Stimulated activated CD4-positive, alpha-beta T cell treated with anti-CD3 and anti-CD28 coated beads, TNF-alpha, amount 100 ng/mL, for 48 hours (primary cell): Measurements from ENCODE around the gene CT45A7.
"Not testable (repeated sequence)": the region's sequence is repeated elsewhere in the genome, so short reads cannot be mapped to it uniquely, and the experiment has no call there.

Experiments
- DNase-seq, 3 donors: peaks; one replicate each; pipeline ENCODE4 v3.0.0-alpha.2; 2020; ENCODE audit warnings: low read depth in 3 of 3

CT45A7 gene

GRCh38 chrX:135837180-135837579, at the start of gene CT45A7:
Gene CT45A7 (minus strand): TSS chrX:135837280. CDS start chrX:135833533, 3,747 bp downstream.
- not testable (repeated sequence) for DNase-seq

GRCh38 chrX:135882741-135883140, 45.7 kb upstream of the CT45A7 start:
- DNase-seq, result not testable (repeated sequence)

GRCh38 chrX:135871712-135872111, 34.6 kb upstream of the CT45A7 start, which contains the start of gene CT45A9:
Gene CT45A9 (minus strand): TSS chrX:135871812. CDS start chrX:135868061, 3,751 bp downstream.
- not testable (repeated sequence) for DNase-seq

- not testable (repeated sequence) for DNase-seq
These were observed 17.4 kb upstream of the CT45A7 start, which contains the start of gene CT45A8 for GRCh38 chrX:135854438-135854837. Gene CT45A8 (minus strand): TSS chrX:135854538. CDS start chrX:135850783, 3,755 bp downstream.

GRCh38 chrX:135819912-135820311, 17.2 kb downstream of the CT45A7 start, which contains the start of gene CT45A2:
Gene CT45A2 (minus strand): TSS chrX:135820012. CDS start chrX:135816265, 3,747 bp downstream.
- not testable (repeated sequence) for DNase-seq

- DNase-seq, result not testable (repeated sequence)
These were observed 34.4 kb downstream of the CT45A7 start, which contains the start of gene CT45A6 for GRCh38 chrX:135802687-135803086. Gene CT45A6 (minus strand): TSS chrX:135802787. CDS start chrX:135798993, 3,794 bp downstream.

GRCh38 chrX:135785403-135785802, 51.7 kb downstream of the CT45A7 start, which contains the start of gene CT45A5:
Gene CT45A5 (minus strand): TSS chrX:135785503. CDS start chrX:135781729, 3,774 bp downstream.
- not testable (repeated sequence) for DNase-seq
